Measurements from ENCODE around the gene ELAVL1. TPM values are rescaled to one million over a fixed set of nuclear protein-coding genes. Genes with fewer than 3 reads are reported as not detected.
A peak's percentile ranks its signal among the peaks of the same experiment; 100 is the strongest.
"Not testable (repeated sequence)": the region's sequence is repeated elsewhere in the genome, so short reads cannot be mapped to it uniquely, and the experiment has no call there.

ELAVL1 gene
- total RNA-seq, 1 donor from 2014 or later = 122 TPM

GRCh38 chr19:7918615-7919421 is 86.6 kb downstream of the ELAVL1 start:
- Mint-ChIP-seq H3K27me3 (ENCODE audit: unreplicated experiment) (peaks cover 24% of the 10 kb centered on the region), H3K9me3 (ENCODE audit: unreplicated experiment) (peaks cover 7% of the 10 kb centered on the region), H3K36me3 (ENCODE audit: unreplicated experiment) (no peaks in the 10 kb centered on the region), H3K27ac (ENCODE audit: unreplicated experiment) (no peak overlapping the region), H3K4me1 (ENCODE audit: low read depth, unreplicated experiment) (peaks cover 2% of the 10 kb centered on the region), H3K4me3 (ENCODE audit: unreplicated experiment) (peak overlapping the region; percentile 55)
- TF ChIP-seq, protein P1, sequence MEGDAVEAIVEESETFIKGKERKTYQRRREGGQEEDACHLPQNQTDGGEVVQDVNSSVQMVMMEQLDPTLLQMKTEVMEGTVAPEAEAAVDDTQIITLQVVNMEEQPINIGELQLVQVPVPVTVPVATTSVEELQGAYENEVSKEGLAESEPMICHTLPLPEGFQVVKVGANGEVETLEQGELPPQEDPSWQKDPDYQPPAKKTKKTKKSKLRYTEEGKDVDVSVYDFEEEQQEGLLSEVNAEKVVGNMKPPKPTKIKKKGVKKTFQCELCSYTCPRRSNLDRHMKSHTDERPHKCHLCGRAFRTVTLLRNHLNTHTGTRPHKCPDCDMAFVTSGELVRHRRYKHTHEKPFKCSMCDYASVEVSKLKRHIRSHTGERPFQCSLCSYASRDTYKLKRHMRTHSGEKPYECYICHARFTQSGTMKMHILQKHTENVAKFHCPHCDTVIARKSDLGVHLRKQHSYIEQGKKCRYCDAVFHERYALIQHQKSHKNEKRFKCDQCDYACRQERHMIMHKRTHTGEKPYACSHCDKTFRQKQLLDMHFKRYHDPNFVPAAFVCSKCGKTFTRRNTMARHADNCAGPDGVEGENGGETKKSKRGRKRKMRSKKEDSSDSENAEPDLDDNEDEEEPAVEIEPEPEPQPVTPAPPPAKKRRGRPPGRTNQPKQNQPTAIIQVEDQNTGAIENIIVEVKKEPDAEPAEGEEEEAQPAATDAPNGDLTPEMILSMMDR (IDR thresholded peaks at IDR 0.05; ENCODE audit: partially characterized antibody, unreplicated experiment) = no peak
- peak; percentile 14 for DNase-seq

GRCh38 chr19:7918062-7918614 is 87.3 kb downstream of the ELAVL1 start:
- H3K9me3 Mint-ChIP-seq (ENCODE audit: unreplicated experiment); H3K36me3 Mint-ChIP-seq (ENCODE audit: unreplicated experiment); H3K27ac Mint-ChIP-seq (ENCODE audit: unreplicated experiment); H3K4me1 Mint-ChIP-seq (ENCODE audit: low read depth, unreplicated experiment); DNase-seq: not testable (repeated sequence)
- Mint-ChIP-seq H3K27me3 (ENCODE audit: unreplicated experiment) (peaks cover 23% of the 10 kb centered on the region), H3K4me3 (ENCODE audit: unreplicated experiment) (peak overlapping the region; percentile 55)

- peaks cover 2% of the 10 kb centered on the region for H3K4me1 Mint-ChIP-seq (ENCODE audit: low read depth, unreplicated experiment)
- peaks cover 21% of the 10 kb centered on the region for H3K27me3 Mint-ChIP-seq (ENCODE audit: unreplicated experiment)
- peak; percentile 80 for DNase-seq
- H3K4me3 Mint-ChIP-seq (ENCODE audit: unreplicated experiment) = peak overlapping the region; percentile 89
- no peaks in the 10 kb centered on the region for H3K36me3 Mint-ChIP-seq (ENCODE audit: unreplicated experiment)
- H3K27ac Mint-ChIP-seq (ENCODE audit: unreplicated experiment) = no peak overlapping the region
- TF ChIP-seq, protein P1 (IDR thresholded peaks at IDR 0.05; ENCODE audit: partially characterized antibody, unreplicated experiment) = peak; percentile 32
- H3K9me3 Mint-ChIP-seq (ENCODE audit: unreplicated experiment) = peaks cover 4% of the 10 kb centered on the region
Measured at GRCh38 chr19:7917267-7918061, 88.0 kb downstream of the ELAVL1 start.

DNA sequence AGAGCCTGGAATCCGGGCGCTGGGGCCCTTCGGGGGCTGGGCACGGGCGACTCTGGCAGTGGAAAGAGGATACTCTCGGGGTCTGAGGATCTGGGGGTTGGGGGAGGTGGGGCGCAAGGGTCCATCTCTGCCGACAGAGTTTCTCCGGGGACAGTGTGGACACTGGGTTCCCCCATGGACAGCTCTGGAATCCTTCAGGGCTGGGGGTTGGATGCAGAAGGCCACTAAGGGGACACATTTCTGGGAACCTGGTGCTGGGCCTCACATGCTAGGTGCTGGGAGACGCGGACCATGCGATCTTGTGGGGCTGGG is 88.5 kb downstream of the ELAVL1 start:
- peaks cover 19% of the 10 kb centered on the region for H3K27me3 Mint-ChIP-seq (ENCODE audit: unreplicated experiment)

More for the DNA sequence above, 88.5 kb downstream of the ELAVL1 start:
- no peak for DNase-seq
- Mint-ChIP-seq H3K4me3 (ENCODE audit: unreplicated experiment) (peak overlapping the region; percentile 89), H3K27ac (ENCODE audit: unreplicated experiment) (no peak overlapping the region), H3K4me1 (ENCODE audit: low read depth, unreplicated experiment) (peaks cover 2% of the 10 kb centered on the region), H3K36me3 (ENCODE audit: unreplicated experiment) (no peaks in the 10 kb centered on the region), H3K9me3 (ENCODE audit: unreplicated experiment) (peaks cover 4% of the 10 kb centered on the region)
- TF ChIP-seq, protein P1 (IDR thresholded peaks at IDR 0.05; ENCODE audit: partially characterized antibody, unreplicated experiment) = no peak
